HUES6 (cell line): Measurements from ENCODE around the gene TP53BP1.

Experiments used
- H3K27ac ChIP-seq: 2 replicates; pipeline ENCODE4 v1.7.0; 2013; ENCODE audit warnings: low read depth, mild to moderate bottlenecking, low read length, inconsistent platforms
- H3K27me3 ChIP-seq: 2 replicates; pipeline ENCODE4 v1.6.1; 2013; ENCODE audit warnings: low read length; ENCODE audit not compliant: control insufficient read depth, insufficient read depth
- H3K36me3 ChIP-seq: 2 replicates; pipeline ENCODE4 v1.6.1; 2013; ENCODE audit warnings: low read length; ENCODE audit not compliant: control insufficient read depth, insufficient read depth
- H3K4me1 ChIP-seq: 2 replicates; pipeline ENCODE4 v1.6.1; 2013; ENCODE audit warnings: low read length; ENCODE audit not compliant: control insufficient read depth, insufficient read depth
- H3K4me3 ChIP-seq: 2 replicates; pipeline ENCODE4 v1.5.1; 2013; ENCODE audit warnings: low read depth, low read length
- H3K9ac ChIP-seq: one replicate; pipeline ENCODE4 v1.6.1; 2013; ENCODE audit warnings: mild to moderate bottlenecking, low read length
- H3K9me3 ChIP-seq: 2 replicates; pipeline ENCODE4 v1.6.1; 2013; ENCODE audit warnings: low read depth, low read length; ENCODE audit not compliant: control insufficient read depth, insufficient read depth

The TP53BP1 gene

DNA sequence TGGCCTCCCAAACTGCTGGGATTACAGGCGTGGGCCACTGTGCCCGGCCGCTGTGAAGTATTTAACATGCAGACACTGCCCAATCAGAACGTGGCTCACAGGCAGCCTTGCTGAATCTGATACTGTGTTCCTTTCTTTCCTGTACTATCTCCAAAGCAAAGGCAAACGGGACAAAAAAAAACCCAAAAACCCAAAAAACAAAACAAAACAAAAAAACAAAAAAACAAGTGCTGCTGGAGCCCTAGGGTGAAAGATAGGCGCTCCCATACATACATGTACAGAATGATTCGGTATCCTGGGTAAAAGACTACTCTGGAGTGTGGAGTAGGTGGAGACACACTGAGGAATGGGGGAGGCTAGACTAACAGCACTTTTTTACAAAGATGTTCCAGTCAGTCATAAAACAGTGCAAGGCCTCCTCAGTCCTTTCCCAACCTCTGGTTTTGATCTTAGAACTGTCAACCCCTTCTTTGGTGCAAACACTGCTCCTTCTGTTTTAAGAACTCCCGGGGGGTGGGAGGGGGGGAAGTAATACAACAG lies 16.8 kb upstream of the TP53BP1 start:
- Histone ChIP-seq H3K27me3 (peaks cover 28% of the 10 kb centered on the region), H3K9ac (no peak overlapping the region), H3K9me3 (no peaks in the 10 kb centered on the region), H3K4me3 (peak overlapping the region; percentile 78), H3K36me3 (no peaks in the 10 kb centered on the region), H3K4me1 (peaks cover 11% of the 10 kb centered on the region), H3K27ac (no peak overlapping the region)

DNA sequence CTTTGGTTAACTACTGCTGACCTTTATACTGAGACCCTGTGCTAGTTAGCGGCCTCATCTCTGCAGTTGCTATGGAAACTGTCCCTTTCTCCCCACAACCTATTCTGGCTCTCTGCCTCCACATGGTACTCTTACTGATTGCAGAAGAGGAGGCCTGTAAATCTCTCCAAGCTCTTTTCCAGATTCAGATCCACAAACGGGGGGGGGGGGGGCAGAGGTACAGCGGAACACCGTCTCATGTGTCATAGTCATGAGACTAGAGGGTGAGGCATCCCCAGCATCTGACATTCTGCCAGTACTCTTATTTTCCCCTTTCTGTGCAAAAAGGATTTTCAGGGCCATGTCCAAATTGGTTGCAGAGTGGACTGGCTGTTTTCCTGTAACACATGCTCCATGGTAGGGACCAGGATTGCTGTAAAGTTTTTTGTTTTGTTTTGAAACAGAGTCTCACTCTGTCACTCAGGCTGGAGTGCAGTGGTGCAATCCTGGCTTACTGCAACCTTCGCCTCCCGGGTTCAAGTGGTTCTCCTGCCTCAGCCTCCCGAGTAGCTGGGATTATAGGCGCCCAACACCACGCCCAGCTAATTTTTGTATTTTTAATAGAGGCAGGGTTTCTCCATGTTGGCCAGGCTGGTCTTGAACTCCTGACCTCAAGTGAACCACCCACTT lies 16.2 kb upstream of the TP53BP1 start:
- Histone ChIP-seq H3K4me3 (peak overlapping the region; percentile 78; the same call in 1 of the 2 replicates), H3K27ac (no peak overlapping the region), H3K9me3 (no peaks in the 10 kb centered on the region), H3K4me1 (peaks cover 7% of the 10 kb centered on the region), H3K36me3 (no peaks in the 10 kb centered on the region), H3K9ac (no peak overlapping the region), H3K27me3 (peaks cover 28% of the 10 kb centered on the region)

DNA sequence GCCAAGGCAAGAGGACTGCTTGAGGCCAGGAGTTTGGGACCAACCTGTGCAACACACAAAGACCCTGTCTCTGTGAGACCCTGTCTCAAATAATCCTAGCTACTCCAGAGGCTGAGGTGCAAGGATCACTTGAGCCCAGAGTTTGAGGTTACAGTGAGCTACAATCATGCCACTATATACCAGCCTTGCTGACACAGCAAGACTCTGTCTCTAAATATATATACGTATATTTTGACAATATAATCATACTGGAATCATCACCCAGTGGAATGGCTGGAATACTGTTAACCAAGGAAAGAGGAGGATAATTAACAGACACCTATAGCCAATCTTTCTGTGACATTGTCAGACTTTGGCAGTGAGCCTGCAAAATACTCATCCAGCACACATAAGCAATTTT lies 15.5 kb upstream of the TP53BP1 start:
- H3K9ac ChIP-seq: no peak overlapping the region
- no peak overlapping the region for H3K27ac ChIP-seq
- no peaks in the 10 kb centered on the region for H3K36me3 ChIP-seq
- peaks cover 24% of the 10 kb centered on the region for H3K27me3 ChIP-seq
- H3K4me1 ChIP-seq: peaks cover 7% of the 10 kb centered on the region
- H3K4me3 ChIP-seq: no peak overlapping the region
- no peaks in the 10 kb centered on the region for H3K9me3 ChIP-seq

DNA sequence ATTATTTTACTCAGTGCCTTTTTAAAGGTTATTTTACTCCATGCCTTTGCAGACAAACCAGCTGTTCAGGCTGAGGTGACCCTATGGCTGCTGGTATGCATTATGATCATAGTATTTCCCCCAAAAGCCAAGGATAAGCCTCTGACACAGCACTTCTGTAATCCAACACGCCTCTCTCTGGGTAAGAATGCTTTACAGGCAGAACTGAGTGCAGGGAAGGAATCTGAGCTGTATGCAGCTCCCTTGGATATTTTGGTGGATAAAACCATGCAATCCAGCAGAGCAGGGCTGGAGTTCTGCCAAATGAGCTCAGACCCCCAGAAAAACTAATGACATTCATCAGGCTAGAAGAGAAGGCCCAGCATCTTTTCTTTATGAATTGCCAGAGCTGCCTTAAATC lies 12.8 kb upstream of the TP53BP1 start:
- Histone ChIP-seq H3K4me3 (no peak overlapping the region), H3K36me3 (no peaks in the 10 kb centered on the region), H3K27me3 (no peaks in the 10 kb centered on the region), H3K9me3 (no peaks in the 10 kb centered on the region), H3K27ac (no peak overlapping the region), H3K4me1 (no peaks in the 10 kb centered on the region; the same call in 1 of the 2 replicates), H3K9ac (no peak overlapping the region)

DNA sequence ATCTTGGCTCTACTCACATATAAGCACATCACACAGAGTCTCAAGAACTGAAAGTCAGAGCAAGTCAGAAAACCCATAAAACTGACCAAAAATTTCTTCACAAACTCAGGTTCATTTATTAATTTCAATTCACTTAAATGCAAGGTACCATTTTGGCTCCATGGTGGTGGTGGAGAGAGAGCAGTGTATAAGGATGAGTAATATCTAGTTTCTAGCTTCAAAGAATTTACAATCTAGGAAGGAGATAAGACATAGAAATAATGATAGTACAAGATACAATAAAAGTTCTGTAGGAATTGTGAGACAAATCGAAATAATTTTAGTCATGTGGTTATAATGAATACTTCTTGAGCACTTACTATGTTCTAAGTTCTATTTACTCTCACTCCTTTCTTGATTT lies 6.7 kb upstream of the TP53BP1 start:
- Histone ChIP-seq H3K9me3 (no peaks in the 10 kb centered on the region), H3K27ac (no peak overlapping the region), H3K4me3 (no peak overlapping the region), H3K4me1 (no peaks in the 10 kb centered on the region), H3K36me3 (no peaks in the 10 kb centered on the region), H3K27me3 (no peaks in the 10 kb centered on the region), H3K9ac (no peak overlapping the region)

DNA sequence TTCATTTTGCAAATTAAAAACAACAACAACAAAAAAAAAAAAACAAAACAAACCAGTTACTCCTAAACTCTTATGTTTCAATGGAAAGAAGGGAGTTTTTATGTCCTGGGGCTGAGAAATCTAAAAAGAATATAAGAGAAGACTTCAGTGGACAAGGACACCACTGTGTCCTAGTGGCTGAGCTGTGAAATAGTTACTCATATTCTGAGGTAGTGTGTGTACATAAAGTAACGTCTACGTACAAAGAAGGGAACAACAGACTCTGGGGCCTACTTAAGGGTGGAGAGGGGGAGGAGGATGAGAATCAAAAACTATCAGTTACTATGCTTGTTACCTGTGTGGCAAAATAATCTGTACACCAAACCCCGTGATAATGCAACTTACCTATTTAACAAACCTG lies 6.0 kb upstream of the TP53BP1 start:
- Histone ChIP-seq H3K27me3 (no peaks in the 10 kb centered on the region), H3K27ac (no peak overlapping the region), H3K36me3 (no peaks in the 10 kb centered on the region), H3K4me1 (peaks cover 2% of the 10 kb centered on the region), H3K9ac (no peak overlapping the region), H3K4me3 (no peak overlapping the region), H3K9me3 (no peaks in the 10 kb centered on the region)

DNA sequence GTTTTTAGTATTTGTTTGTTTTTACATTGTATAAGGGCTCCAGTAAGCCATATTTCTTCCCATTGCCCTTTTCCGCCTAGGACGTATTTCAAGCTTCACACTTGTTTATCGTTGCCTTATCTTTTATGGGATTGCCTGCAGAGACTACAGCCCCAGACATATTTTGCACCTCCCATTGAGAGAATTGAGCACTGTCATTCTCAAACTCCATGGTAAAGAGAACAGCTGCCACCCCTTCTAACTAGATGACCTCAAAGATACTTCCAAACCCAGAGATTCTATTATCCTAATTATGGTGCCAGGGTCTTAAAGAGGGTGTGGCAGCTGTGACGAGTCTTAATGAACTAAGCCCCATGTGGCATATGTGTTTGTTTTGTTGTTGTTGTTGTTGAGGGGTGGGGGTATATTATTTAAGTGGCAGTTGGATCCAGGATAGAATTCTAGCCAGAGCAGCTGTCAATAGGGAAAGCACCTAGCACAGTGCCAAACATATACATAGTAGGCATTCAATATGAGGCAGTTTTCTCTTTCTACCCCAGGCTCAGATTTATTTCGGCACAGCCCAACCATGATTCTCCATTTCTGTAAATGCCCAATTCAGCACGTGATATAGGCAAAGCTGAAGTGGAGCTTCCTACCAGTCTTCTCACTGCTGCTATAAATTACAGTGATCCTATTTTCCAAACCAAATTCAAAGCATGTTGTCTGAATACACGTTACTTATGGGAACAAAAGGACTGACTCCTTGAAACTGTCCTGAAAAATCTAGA lies 932 bp upstream of the TP53BP1 start:
- Histone ChIP-seq H3K9ac (no peak overlapping the region), H3K27me3 (no peaks in the 10 kb centered on the region), H3K27ac (no peak overlapping the region)

DNA sequence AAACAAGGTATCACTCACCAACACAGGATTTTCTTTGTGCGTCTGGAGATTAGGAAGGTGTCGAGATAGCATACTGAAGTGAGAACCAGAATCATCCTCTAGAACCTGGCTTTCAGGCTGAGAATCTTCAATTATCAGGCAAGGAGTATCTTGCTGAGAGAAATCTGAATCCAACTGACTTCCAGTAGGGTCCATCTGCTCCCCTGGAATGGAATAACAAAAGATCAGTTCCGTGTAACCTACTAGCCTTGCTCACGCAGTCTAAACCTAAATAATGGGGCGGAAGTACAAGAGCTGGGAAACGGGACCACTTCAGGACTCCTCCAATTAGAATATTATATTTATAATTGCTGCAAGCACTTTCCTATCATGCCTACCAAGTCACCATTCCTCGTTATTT lies 690 bp downstream of the TP53BP1 start:
- H3K27ac ChIP-seq: peak overlapping the region; percentile 64
- H3K9me3 ChIP-seq: no peaks in the 10 kb centered on the region
- H3K27me3 ChIP-seq: no peaks in the 10 kb centered on the region
- H3K4me3 ChIP-seq: peak overlapping the region; percentile 78
- peaks cover 17% of the 10 kb centered on the region for H3K4me1 ChIP-seq
- peaks cover 44% of the 10 kb centered on the region for H3K36me3 ChIP-seq
- peak overlapping the region; percentile 66 for H3K9ac ChIP-seq

More for the DNA sequence above, 932 bp upstream of the TP53BP1 start:
- H3K4me1 ChIP-seq: peaks cover 17% of the 10 kb centered on the region
- no peaks in the 10 kb centered on the region for H3K9me3 ChIP-seq
- H3K36me3 ChIP-seq: peaks cover 28% of the 10 kb centered on the region
- H3K4me3 ChIP-seq: peak overlapping the region; percentile 78

DNA sequence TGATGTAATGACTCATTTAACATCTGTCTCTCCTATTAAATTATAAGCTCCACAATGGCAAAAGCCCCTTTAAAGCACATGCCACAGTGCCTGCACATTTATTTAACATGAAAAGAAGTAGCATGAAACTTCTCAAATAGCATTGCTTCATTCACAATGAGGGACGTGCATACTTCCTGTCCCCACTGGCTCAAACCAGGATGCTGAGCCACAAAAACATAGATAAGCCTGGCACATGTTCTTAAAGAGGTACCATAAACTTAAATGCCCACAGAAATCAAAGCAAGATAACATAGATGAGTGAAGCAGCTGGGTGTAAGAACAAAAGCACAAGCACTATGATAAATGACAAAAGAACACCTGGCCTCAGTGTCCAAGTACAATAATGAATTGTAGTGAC lies 3.8 kb downstream of the TP53BP1 start:
- H3K27me3 ChIP-seq: no peaks in the 10 kb centered on the region
- peaks cover 70% of the 10 kb centered on the region for H3K36me3 ChIP-seq
- no peaks in the 10 kb centered on the region for H3K9me3 ChIP-seq
- no peak overlapping the region for H3K9ac ChIP-seq
- no peak overlapping the region for H3K27ac ChIP-seq
- H3K4me3 ChIP-seq: no peak overlapping the region
- H3K4me1 ChIP-seq: peaks cover 16% of the 10 kb centered on the region

DNA sequence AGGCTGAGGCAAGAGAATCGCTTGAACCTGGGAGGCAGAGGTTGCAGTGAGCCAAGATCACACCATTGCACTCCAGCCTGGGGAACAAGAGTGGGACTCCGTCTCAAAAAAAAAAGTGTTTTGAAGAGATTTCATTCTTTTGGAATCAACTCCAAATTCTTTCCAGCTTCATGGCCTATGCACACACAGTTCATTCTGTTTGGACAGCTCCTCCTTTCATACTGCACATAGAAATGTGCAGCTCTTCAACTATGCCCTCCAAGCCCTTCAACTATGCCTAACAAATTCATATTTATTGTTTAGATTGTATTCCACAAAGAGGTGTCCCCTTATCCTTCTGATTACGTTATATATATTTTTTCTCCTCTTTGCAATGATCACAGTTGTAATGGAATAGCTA lies 4.2 kb downstream of the TP53BP1 start:
- H3K4me3 ChIP-seq: no peak overlapping the region
- no peaks in the 10 kb centered on the region for H3K27me3 ChIP-seq
- H3K4me1 ChIP-seq: peaks cover 12% of the 10 kb centered on the region
- H3K9ac ChIP-seq: no peak overlapping the region
- H3K27ac ChIP-seq: no peak overlapping the region
- peaks cover 74% of the 10 kb centered on the region for H3K36me3 ChIP-seq
- no peaks in the 10 kb centered on the region for H3K9me3 ChIP-seq

DNA sequence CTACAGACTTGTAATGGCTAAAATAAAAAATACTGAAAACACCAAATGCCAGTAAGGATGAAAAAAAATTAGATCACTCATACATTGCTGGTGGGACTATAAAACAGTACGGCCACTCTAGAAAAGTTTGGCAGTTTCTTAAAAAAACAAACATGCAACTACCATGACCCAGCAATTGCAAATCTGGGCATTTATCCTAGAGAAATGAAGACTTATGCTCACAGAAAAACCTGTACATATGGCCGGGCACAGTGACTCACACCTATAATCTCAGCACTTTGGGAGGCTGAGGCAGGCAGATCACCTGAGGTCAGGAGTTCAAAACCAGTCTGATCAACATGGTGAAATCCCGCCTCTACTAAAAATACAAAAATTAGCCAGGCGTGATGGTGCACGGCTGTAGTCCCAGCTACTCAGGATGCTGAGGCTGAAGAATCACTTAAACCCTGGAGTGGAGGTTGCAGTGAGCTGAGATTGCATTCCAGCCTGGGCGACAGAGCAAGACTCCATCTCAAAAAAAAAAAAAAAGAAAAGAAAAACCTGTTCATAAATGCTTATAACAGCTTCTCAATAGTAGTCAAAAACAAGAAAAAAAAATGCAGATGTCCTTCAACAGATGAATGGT lies 5.6 kb downstream of the TP53BP1 start:
- H3K9ac ChIP-seq: no peak overlapping the region
- H3K27me3 ChIP-seq: no peaks in the 10 kb centered on the region
- H3K4me1 ChIP-seq: peaks cover 8% of the 10 kb centered on the region
- no peaks in the 10 kb centered on the region for H3K9me3 ChIP-seq
- no peak overlapping the region for H3K27ac ChIP-seq
- peaks cover 84% of the 10 kb centered on the region for H3K36me3 ChIP-seq
- H3K4me3 ChIP-seq: no peak overlapping the region
